ENCODE measurements around the gene ZBTB20.

ZBTB20 gene

DNA sequence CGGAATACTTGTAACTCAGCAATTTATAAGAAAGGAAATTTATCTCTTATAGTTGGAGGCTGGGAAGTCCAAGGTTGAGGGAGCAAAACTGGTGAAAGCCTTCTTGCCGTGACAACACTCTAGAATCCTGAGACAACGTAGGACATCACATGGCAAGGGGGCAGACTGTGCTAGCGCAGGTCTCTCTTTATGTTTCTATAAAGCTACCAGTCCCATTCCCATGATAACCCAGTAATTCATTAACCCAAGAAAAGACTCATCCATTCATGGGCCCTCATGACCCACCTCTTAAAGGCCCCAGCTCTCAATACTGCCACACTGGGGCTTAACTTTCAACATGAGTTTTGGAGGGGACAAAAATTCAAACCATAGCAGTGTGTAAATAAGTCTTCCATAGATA is 260.2 kb downstream of the ZBTB20 start:
- TF ChIP-seq, protein P1, sequence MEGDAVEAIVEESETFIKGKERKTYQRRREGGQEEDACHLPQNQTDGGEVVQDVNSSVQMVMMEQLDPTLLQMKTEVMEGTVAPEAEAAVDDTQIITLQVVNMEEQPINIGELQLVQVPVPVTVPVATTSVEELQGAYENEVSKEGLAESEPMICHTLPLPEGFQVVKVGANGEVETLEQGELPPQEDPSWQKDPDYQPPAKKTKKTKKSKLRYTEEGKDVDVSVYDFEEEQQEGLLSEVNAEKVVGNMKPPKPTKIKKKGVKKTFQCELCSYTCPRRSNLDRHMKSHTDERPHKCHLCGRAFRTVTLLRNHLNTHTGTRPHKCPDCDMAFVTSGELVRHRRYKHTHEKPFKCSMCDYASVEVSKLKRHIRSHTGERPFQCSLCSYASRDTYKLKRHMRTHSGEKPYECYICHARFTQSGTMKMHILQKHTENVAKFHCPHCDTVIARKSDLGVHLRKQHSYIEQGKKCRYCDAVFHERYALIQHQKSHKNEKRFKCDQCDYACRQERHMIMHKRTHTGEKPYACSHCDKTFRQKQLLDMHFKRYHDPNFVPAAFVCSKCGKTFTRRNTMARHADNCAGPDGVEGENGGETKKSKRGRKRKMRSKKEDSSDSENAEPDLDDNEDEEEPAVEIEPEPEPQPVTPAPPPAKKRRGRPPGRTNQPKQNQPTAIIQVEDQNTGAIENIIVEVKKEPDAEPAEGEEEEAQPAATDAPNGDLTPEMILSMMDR (IDR thresholded peaks at IDR 0.05; ENCODE audit: control insufficient read depth, insufficient read depth, low read depth, low read length, missing control alignments) = no peak

DNA sequence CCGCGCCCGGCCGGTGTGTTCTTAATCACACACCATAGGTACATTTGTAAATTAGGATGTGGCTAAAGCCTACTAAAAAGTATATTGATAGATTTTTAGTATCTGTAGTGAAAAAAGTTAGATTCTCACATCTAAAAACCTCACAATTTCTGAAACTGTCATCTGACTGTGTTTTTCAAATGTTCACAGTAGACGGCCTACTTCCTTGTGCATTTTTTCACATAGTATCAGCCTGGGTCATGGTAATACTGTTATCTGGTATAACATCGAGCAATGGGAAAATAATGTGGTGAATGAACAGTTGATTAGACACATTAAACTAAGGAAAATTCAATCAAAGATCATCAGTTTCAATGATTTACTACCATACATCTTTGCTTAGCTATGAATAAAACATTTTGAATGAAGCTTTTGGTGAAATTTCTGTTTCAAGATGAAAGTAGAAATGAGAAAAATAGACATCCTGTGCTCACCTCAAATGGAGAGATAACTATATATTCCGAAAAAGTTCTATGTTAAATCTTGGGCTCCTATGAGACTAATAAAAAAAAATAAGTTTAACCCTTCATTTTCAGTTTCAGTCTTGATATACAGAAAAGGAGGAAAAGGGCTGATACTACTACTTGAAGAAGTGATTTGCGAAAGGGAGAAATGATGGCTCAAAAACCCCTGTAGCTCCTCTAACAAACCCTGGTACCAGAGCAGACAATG is 262.7 kb downstream of the ZBTB20 start:
- no peak for DNase-seq (ENCODE audit: low read depth)
- H3K4me3 ChIP-seq (ENCODE audit: control insufficient read depth, low read depth, low read length) = no peak overlapping the region
- TF ChIP-seq, protein P1 (IDR thresholded peaks at IDR 0.05; ENCODE audit: control insufficient read depth, insufficient read depth, low read depth, low read length, missing control alignments) = no peak

More for the DNA sequence above, 260.2 kb downstream of the ZBTB20 start:
- no peak for DNase-seq (ENCODE audit: low read depth)
- H3K4me3 ChIP-seq (ENCODE audit: control insufficient read depth, low read depth, low read length) = no peak overlapping the region

DNA sequence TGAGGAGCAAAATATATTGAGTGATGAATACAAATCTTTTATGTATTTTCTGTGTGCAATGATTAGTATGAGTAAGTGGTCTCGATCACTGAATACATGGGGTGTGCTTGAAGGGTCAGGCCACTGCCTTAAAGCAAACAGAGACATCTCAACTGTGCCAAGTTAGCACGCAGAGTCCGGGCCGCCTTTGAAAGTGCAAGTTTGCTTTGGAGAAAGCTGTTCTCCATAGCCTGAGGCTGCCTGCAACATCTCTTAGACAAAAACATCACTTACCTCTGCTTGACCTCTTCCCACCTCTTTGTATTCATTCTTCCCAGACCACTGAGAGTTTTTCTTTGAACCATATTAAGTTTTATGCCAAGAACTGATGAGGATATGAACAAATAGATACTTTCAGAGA is 267.0 kb downstream of the ZBTB20 start:
- DNase-seq (ENCODE audit: low read depth) = no peak
- no peak overlapping the region for H3K4me3 ChIP-seq (ENCODE audit: control insufficient read depth, low read depth, low read length)
- TF ChIP-seq, protein P1 (IDR thresholded peaks at IDR 0.05; ENCODE audit: control insufficient read depth, insufficient read depth, low read depth, low read length, missing control alignments) = no peak

DNA sequence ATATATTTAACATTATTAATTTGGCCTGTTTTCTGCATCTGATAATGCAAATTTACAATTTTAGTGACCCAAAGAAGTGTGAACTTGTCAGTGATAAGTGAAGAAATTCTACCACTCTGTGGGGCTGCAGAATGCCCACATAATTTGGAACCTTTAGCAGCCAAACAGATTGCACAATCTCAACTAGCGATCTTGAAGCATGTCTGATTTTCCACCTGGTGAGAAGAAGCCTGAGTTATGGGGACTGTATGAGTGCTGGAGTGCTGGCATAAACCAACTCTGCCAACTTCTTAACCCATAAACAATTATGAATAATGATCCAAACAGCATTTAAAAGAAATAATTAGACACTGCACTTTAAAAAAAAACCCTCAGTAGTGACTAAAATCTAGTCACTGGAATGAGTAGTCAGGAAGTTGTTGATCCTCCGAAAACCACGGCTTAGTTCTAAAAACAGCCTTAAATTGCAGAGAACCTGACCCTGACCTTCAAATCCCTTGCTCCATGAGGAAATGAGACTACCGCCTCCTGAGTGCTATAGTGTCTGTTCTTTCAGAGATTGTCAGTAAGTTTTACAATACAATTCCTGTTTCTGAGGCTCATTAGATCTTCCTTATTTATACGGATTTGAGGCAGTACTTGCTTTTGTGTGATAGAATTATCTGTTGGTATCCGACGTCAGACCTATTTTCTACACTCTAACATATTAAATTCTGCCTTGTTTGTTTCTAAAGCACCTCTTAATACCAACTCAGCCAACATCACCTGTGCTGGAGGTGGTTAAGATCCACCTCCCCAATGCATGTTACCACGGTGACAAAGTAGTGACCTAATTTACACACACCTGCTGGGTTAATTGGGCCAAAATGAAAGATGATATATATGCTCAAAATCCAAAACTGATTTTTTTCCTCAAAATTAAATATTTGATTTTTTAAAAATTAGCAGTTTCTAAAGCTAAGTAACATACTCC is 267.7 kb downstream of the ZBTB20 start:
- TF ChIP-seq, protein P1 (IDR thresholded peaks at IDR 0.05; ENCODE audit: control insufficient read depth, insufficient read depth, low read depth, low read length, missing control alignments) = no peak
- no peak for DNase-seq (ENCODE audit: low read depth)
- no peak overlapping the region for H3K4me3 ChIP-seq (ENCODE audit: control insufficient read depth, low read depth, low read length)

DNA sequence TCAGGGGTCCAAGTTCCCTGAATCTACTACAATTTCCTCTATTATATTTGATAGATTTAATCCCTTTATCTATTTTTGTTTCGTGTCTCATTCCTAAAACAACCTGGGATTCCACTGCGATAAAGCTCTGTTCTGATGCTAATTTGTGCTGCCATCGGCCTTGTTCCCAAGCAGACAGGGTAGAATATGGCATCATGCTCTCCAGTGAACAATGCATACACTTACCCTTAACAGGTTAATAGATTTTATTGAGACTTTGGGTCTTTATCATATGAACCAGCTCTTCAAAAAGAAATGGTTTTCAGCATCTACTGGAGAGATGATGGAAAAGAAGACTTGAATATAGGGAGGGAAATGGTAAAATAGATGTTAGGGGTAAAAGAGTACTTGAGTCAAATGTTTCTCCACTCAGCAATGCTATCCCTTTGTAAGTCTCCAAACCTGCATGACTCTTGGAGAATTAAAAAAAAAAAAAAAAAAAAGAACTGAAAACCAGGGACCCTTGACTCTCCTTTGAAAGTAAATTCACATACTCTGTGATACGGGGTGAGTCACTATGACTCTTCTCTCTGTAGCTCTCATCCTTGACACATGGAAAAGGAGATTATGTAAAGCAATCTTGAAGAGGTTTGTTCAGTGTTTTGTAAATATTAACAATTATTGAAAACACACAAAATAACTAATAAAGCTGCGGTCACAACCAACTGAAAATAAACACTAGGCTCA is 268.8 kb downstream of the ZBTB20 start:
- TF ChIP-seq, protein P1 (IDR thresholded peaks at IDR 0.05; ENCODE audit: control insufficient read depth, insufficient read depth, low read depth, low read length, missing control alignments) = no peak
- no peak overlapping the region for H3K4me3 ChIP-seq (ENCODE audit: control insufficient read depth, low read depth, low read length)
- DNase-seq (ENCODE audit: low read depth) = no peak

DNA sequence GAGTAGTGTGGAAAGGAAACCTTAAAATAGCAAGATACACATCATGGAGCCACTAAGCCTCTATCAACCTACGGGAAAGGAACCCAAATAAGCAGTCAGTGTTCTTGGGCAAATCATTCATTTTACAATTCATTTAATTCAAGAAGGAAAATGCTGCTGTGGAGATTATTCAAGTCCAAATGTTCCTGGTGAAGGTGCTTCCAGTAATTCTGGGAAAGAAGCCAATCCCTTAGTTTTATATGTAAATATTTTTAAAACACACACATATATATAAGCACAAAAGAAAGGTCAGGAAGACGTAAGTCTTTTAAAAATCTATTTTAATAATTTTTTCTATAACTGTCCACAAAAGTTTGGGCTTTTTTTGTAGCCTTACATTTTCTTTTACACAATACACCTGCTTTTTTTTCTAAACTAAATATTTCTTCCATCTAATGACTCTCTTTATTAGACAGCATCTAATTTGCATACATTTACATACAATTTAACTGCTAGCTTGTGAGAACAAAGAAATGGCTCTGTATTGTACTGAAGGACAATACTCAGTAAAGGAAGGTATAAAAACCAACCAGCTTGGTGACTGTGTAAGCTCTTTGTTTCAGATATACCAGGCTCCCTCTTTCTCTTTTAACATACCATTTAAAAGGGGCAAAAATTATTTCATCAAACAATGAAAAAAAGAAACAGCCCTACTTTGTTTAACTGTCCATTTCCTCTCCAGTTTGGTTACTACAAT is 269.5 kb downstream of the ZBTB20 start:
- no peak overlapping the region for H3K4me3 ChIP-seq (ENCODE audit: control insufficient read depth, low read depth, low read length)
- TF ChIP-seq, protein P1 (IDR thresholded peaks at IDR 0.05; ENCODE audit: control insufficient read depth, insufficient read depth, low read depth, low read length, missing control alignments) = no peak
- no peak for DNase-seq (ENCODE audit: low read depth)
